Activated CD4-positive, alpha-beta T cell treated with anti-CD3 and anti-CD28 coated beads for 36 hours (primary cell): ENCODE data around the gene LRMDA. TPM values are rescaled to one million over a fixed set of nuclear protein-coding genes. Genes with fewer than 3 reads are reported as not detected.

Source experiments
- ATAC-seq: fragments of 200-7000 bp; cut with Tn5 transposase; one replicate; pipeline ENCODE4 v1.10.0; 2021; ENCODE audit warnings: mild to moderate bottlenecking, moderate library complexity
- CTCF ChIA-PET: fragments of 350-600 bp; sonication (Branson Sonifier 250); formaldehyde crosslinking; loops from one replicate; lab custom pipeline; 2021; ENCODE audit warnings: antibody characterized with exemption; lab: Charles Lee
- POLR2A ChIA-PET: fragments of 350-600 bp; sonication (Branson Sonifier 250); formaldehyde crosslinking; loops from one replicate; lab custom pipeline; 2021; ENCODE audit warnings: antibody characterized with exemption, inconsistent platforms; lab: Charles Lee
- DNase-seq: peaks from one replicate; pipeline ENCODE4 v3.0.0-alpha.2; 2020
- H3K27ac Mint-ChIP-seq: one replicate; pipeline ENCODE4 v1.8.0; 2021; ENCODE audit warnings: mixed read lengths
- H3K27me3 Mint-ChIP-seq: one replicate; pipeline ENCODE4 v1.8.0; 2021; ENCODE audit warnings: mixed read lengths
- H3K36me3 Mint-ChIP-seq: one replicate; pipeline ENCODE4 v1.8.0; 2021; ENCODE audit warnings: low read depth, mixed read lengths
- H3K4me1 Mint-ChIP-seq: one replicate; pipeline ENCODE4 v1.8.0; 2021; ENCODE audit warnings: mixed read lengths
- H3K4me3 Mint-ChIP-seq: one replicate; pipeline ENCODE4 v1.8.0; 2021; ENCODE audit warnings: mild to moderate bottlenecking, moderate library complexity, mixed read lengths
- H3K9me3 Mint-ChIP-seq: one replicate; pipeline ENCODE4 v1.8.0; 2021; ENCODE audit warnings: low read depth, mixed read lengths
- intact Hi-C, 2 experiments: fragments of 100-400 bp; cut with DNase I in 1 of 2; cut with micrococcal nuclease in 1 of 2; formaldehyde crosslinking; loops; one replicate each; pipeline versions ENCODE4 v1.14.2 to v1.15.1; 2022 to 2024; cut with DNase I, micrococcal nuclease
- total RNA-seq, 2 experiments: library from RNA; stranded (reverse); gene quantifications; one replicate each; pipeline ENCODE4 v1.2.3, GENCODE V29; 2021

Gene LRMDA
- total RNA-seq, 2 experiments from 2014 or later, result not detected

DNA sequence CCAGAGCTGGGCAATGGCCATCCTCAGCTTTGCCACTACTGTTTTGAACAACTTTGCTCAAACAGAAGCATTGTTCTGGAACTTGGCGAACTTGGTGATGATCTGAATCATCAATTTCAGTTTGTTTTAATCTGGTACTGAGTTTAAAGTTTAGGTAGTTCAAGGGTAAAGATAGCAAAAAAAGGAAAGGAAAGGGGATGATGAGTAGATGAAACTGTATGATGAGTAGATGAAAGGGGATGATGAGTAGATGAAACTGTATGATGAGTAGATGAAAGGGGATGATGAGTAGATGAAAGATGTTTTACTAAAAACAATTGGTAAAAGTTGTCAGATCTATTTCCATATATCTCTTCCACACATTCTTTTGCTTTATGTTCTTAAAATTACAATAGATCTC, 737.0 kb downstream of the LRMDA start:
- Mint-ChIP-seq H3K4me1 (peaks cover 9% of the 10 kb centered on the region), H3K9me3 (peaks cover 7% of the 10 kb centered on the region), H3K27me3 (no peaks in the 10 kb centered on the region), H3K4me3 (no peak overlapping the region), H3K36me3 (peaks cover 3% of the 10 kb centered on the region), H3K27ac (no peak overlapping the region)
- ATAC-seq (peak; percentile 80), DNase-seq (no peak)
- intact Hi-C loops, result no loop called here
- ChIA-PET POLR2A (no interaction called here), CTCF (interaction anchor here (0.7 kb wide), 1 partner anchor 11 kb away, joined by 3 read pairs; no protein-coding TSS in a partner anchor)

DNA sequence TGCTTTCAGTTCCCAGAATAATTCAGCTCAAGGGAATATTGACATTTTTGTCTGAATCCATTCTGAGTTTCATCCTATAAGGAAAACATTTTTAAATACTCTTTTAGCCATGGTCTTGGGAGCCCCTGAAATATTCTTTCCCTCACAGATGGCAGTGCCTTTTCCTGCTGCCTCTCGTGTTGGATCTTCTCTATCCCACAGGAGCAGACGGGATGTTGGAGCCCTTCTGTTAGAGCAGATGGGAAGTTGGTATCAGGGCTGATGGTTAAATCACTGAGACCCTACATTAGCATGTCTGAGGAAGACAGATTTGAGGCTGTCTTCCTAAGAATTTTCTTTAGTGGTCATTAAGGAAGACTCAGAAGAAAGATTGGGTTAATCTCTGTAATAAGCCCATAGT, 737.8 kb downstream of the LRMDA start:
- peaks cover 9% of the 10 kb centered on the region for H3K4me1 Mint-ChIP-seq
- ChIA-PET POLR2A (no interaction called here), CTCF (no interaction called here)
- H3K27ac Mint-ChIP-seq, result no peak overlapping the region
- H3K4me3 Mint-ChIP-seq, result no peak overlapping the region
- H3K27me3 Mint-ChIP-seq, result no peaks in the 10 kb centered on the region
- peaks cover 3% of the 10 kb centered on the region for H3K36me3 Mint-ChIP-seq
- intact Hi-C loops, result no loop called here
- DNase-seq, result no peak
- ATAC-seq, result no peak
- peaks cover 7% of the 10 kb centered on the region for H3K9me3 Mint-ChIP-seq

DNA sequence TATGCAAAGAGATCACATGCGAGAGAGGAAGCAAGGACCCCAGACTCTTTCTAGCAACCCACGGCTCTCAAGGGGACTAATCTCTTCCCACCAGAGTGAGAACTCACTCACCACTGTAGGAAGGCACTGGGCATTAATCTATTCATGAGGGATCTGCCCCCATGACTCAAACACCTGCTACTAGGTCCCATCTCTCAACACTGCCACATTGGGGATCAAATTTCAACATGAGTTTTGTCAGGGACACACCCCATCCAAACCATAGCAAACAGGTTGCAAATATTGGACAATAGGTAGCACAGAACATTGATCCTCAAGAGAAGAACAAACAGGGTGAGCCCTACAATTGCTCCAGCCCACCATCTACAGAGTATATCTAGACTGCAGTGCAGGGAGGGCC, 740.6 kb downstream of the LRMDA start:
- ATAC-seq (no peak), DNase-seq (no peak)
- Mint-ChIP-seq H3K27me3 (no peaks in the 10 kb centered on the region), H3K4me3 (no peak overlapping the region), H3K4me1 (peaks cover 9% of the 10 kb centered on the region), H3K27ac (no peak overlapping the region), H3K36me3 (no peaks in the 10 kb centered on the region), H3K9me3 (peaks cover 2% of the 10 kb centered on the region)
- ChIA-PET POLR2A (no interaction called here), CTCF (interaction anchor here (1.7 kb wide), 1 partner anchor 12 kb away, joined by 4 read pairs; no protein-coding TSS in a partner anchor)
- intact Hi-C loops, result no loop called here

DNA sequence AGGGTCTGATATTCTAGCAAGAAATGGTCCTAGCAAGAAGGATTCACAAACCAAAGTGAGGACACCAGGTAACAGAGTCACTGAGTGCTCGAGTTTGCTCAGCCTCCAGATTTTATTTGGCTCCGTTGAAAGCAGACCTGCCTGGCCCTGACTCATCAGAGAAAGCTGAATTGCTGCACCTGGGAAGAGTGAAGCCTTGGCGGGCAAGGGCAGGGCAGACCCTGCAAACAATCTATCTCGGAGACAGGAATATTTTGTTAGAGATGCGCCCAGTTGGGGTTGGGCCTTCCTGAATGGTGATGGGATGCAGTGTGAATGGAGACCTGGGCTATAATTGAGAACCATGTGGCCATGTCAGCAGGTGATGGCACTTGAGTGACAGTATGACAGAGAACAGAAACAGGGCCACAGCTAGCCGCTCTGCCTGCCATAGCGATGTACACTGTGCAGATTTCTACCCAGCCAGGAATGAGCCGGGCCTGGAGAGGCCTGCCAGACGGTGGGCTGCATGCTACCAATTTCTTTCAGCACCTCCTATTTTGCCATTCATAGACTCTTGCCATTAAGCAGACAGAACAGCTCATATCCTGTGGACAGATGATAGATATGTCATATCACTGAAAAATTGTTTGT, 744.2 kb downstream of the LRMDA start:
- H3K36me3 Mint-ChIP-seq, result no peaks in the 10 kb centered on the region
- ChIA-PET CTCF (no interaction called here), POLR2A (no interaction called here)
- no peak overlapping the region for H3K27ac Mint-ChIP-seq
- ATAC-seq (no peak), DNase-seq (no peak)
- peaks cover 2% of the 10 kb centered on the region for H3K9me3 Mint-ChIP-seq
- H3K4me1 Mint-ChIP-seq, result peaks cover 3% of the 10 kb centered on the region
- no peaks in the 10 kb centered on the region for H3K27me3 Mint-ChIP-seq
- H3K4me3 Mint-ChIP-seq, result no peak overlapping the region
- intact Hi-C loops, result no loop called here

DNA sequence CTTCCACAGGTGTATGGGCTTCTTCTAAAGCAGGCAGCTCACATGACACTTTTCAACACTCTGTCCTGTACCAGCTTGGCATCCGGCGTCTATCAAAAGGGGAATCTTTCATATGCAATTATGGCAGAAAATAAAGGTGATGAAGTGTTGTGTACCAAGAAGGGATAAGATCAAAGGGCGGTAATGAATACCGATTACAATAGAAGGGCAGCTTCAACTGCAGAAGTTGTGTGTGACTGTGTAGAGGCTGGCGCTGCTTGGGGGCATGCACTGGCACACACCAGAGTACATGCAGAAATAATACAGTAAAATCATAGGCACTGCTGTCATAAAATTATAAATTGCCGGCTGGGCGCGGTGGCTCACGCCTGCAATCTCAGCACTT, 744.7 kb downstream of the LRMDA start:
- peaks cover 2% of the 10 kb centered on the region for H3K9me3 Mint-ChIP-seq
- POLR2A ChIA-PET, result no interaction called here
- no peak for ATAC-seq

DNA sequence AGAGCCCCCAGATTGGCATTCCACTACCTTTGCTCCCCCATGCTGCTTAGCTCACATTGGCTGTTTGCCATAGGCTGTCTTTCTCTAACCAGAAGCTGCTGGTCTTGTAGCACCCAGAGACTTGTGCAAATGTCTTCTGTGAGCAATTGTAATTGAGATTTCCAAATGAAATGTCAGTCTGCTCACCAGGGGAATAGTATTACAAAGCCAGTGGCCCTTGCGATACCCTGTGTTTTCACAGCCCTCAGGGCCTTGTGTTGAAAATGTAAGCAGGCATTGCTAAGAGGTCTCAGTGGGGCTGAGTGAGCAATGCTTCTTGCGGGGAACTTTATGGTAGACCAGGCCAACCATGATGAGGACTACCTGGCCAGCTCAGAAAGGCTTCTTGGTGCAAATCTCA, 746.5 kb downstream of the LRMDA start:
- ATAC-seq, result no peak
- no peak overlapping the region for H3K27ac Mint-ChIP-seq
- intact Hi-C loops, result no loop called here
- peaks cover 3% of the 10 kb centered on the region for H3K4me1 Mint-ChIP-seq
- DNase-seq, result no peak
- no peak overlapping the region for H3K4me3 Mint-ChIP-seq
- ChIA-PET CTCF (no interaction called here), POLR2A (no interaction called here)
- no peaks in the 10 kb centered on the region for H3K27me3 Mint-ChIP-seq
- no peaks in the 10 kb centered on the region for H3K36me3 Mint-ChIP-seq
- H3K9me3 Mint-ChIP-seq, result peaks cover 2% of the 10 kb centered on the region

More for the DNA sequence above, 744.7 kb downstream of the LRMDA start:
- intact Hi-C loops, result no loop called here
- CTCF ChIA-PET, result no interaction called here
- Mint-ChIP-seq H3K4me3 (no peak overlapping the region), H3K27ac (no peak overlapping the region), H3K4me1 (peaks cover 3% of the 10 kb centered on the region), H3K27me3 (no peaks in the 10 kb centered on the region), H3K36me3 (no peaks in the 10 kb centered on the region)
- no peak for DNase-seq

DNA sequence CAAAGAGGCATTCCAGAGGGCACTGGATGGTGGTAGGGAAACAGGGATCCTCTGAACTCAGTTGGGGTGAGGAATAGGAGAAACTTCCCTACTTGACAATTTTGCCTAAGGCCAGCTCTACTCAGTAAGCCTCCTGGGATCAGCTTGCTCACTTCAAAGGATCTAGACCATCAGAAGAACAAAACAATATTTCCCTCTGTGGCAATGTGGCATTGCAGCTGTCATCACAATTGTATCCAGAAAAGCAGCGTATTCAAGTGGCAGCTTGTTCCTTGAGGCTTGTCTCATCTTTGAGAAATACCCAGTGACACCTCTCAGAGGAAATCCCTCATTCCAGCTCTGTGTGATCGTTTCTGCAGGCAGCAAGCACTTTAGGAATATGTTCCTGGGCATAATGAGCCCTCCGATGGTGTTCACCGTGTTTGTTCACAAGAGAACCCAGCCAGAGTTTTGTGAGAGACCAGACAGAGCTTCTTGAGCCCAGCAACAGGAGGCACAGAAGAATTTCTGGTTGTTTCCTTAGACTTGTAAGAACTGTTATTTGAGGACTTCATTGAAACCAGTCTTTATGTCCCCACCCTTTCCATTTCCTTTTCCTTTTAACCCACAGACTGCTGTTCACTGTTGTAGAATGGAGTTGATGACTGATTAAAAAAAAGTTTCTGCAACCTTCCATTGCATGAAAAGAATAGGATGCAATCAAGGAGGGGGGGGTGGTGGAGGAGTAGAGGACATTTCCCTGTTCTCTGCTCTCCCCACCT, 747.3 kb downstream of the LRMDA start:
- H3K36me3 Mint-ChIP-seq, result no peaks in the 10 kb centered on the region
- peaks cover 2% of the 10 kb centered on the region for H3K9me3 Mint-ChIP-seq
- no peak overlapping the region for H3K4me3 Mint-ChIP-seq
- no peak overlapping the region for H3K27ac Mint-ChIP-seq
- DNase-seq (no peak), ATAC-seq (no peak)
- H3K27me3 Mint-ChIP-seq, result no peaks in the 10 kb centered on the region
- peaks cover 3% of the 10 kb centered on the region for H3K4me1 Mint-ChIP-seq
- intact Hi-C loops, result no loop called here
- ChIA-PET CTCF (no interaction called here), POLR2A (no interaction called here)

DNA sequence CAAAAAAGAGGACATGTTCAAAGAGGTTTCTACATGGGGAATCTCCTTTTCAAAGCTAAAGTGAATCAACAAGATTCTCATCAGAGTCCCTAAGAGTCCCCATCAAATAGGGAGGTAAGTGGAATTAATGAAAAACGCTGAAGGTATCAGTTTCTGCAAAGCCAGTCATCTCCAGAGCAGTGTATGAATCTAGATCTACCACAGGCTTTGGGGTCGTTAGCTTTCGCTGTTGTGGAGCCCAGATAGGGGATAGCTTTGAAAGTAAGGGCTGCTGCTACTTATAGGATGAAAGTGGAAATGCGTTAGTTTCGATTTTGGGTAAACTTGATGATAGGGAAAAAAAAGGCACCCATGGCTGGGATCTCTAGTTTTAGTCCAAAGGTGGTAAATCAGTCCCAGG, 748.4 kb downstream of the LRMDA start:
- CTCF ChIA-PET, result interaction anchor here (0.6 kb wide), 2 partner anchors 12 to 490 kb away, joined by 3 read pairs; no protein-coding TSS in a partner anchor
- no peak overlapping the region for H3K4me3 Mint-ChIP-seq
- H3K27ac Mint-ChIP-seq, result no peak overlapping the region
- H3K4me1 Mint-ChIP-seq, result peaks cover 3% of the 10 kb centered on the region
- POLR2A ChIA-PET, result no interaction called here
- intact Hi-C loops, result no loop called here
- ATAC-seq, result no peak
- no peak for DNase-seq
- no peaks in the 10 kb centered on the region for H3K36me3 Mint-ChIP-seq
- no peaks in the 10 kb centered on the region for H3K27me3 Mint-ChIP-seq
- peaks cover 2% of the 10 kb centered on the region for H3K9me3 Mint-ChIP-seq

DNA sequence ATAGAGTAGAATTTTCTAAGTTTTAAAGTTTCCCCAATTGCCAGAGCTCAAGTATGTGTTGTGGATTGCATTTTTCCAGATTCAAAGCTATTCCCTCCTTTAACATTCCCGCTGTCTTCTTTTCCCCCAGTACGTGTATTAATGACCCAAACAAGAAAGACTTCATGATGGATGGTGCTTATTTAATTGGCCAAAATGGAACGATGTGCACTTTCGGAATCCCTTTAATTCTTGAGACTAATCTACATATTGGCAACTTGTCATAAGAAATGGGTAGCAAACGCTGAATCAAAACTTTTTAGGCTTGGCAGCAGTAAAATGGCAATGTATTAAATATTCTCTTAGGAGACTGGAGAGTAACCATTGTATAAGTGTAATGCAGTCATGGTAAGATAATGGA, 753.2 kb downstream of the LRMDA start:
- no peak for ATAC-seq
- ChIA-PET POLR2A (no interaction called here), CTCF (interaction anchor here (0.7 to 1.1 kb wide), 2 partner anchors 12 to 257 kb away, joined by 3 to 4 read pairs; no protein-coding TSS in a partner anchor)
- Mint-ChIP-seq H3K27ac (no peak overlapping the region), H3K4me1 (no peaks in the 10 kb centered on the region), H3K4me3 (no peak overlapping the region), H3K9me3 (no peaks in the 10 kb centered on the region), H3K36me3 (no peaks in the 10 kb centered on the region), H3K27me3 (no peaks in the 10 kb centered on the region)
- no peak for DNase-seq
- intact Hi-C loops, result no loop called here

DNA sequence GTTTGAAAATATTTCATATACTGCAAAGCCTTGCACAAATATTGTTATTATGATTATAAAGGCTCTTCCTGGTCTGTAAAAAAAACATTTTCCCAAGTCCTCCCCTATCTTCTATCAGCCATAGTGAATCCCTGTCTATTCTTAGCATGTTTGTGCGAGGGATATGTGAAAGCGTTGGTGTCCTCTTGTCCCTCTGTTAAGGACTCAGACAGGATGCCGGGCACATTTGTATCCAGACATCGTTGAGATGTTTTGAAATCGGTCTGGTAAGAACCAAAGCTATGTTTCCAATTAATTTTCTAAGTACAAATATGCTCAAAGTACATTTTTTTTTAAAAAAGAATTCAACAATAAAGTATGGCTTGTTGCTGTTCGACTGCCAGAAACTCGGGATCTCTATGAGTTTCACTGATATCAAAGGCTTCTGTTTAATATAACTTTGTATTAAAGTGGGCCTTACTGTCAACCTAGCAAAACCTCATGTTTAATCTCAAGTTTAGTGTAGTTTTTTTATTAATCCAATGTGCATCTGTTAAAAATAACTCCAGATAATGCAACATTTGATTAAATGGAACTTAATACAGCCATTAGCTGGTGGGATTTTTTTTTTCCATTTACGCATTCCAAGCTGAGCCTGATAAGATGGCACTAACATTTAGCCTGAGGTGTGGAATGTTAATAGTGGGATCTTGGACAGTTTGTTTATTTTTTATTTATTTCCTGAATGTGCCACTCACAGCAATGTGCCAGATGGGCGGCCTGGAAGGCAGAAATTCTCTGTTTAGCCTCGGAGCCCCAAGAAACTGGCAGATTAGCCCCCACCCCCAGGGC, 754.3 kb downstream of the LRMDA start:
- H3K9me3 Mint-ChIP-seq, result no peaks in the 10 kb centered on the region
- H3K27ac Mint-ChIP-seq, result no peak overlapping the region
- intact Hi-C loops, result no loop called here
- POLR2A ChIA-PET, result no interaction called here
- H3K4me3 Mint-ChIP-seq, result no peak overlapping the region
- DNase-seq, result no peak
- ATAC-seq, result no peak
- no peaks in the 10 kb centered on the region for H3K36me3 Mint-ChIP-seq
- H3K4me1 Mint-ChIP-seq, result no peaks in the 10 kb centered on the region
- H3K27me3 Mint-ChIP-seq, result no peaks in the 10 kb centered on the region
- CTCF ChIA-PET, result no interaction called here

DNA sequence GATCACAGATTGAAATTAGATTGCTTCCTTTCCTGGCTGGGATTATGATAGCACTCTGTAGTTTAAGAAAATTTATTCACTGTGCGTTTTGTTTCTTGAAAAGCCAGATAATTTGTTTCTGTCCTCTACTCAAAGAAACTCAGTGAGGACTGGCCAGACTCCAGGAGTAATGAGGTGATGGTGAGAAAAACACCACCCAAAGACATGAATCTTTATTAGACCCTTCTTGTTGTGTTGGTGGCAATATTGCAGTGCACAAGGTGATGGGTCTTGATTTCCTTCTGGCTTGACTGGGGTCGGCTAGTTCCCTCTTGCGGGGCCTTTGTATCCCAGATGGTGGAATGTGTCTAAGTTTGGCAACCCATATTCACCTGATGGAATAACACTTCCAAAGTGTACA, 756.8 kb downstream of the LRMDA start:
- H3K9me3 Mint-ChIP-seq, result no peaks in the 10 kb centered on the region
- POLR2A ChIA-PET, result no interaction called here
- no peaks in the 10 kb centered on the region for H3K36me3 Mint-ChIP-seq
- CTCF ChIA-PET, result no interaction called here
- no peak for ATAC-seq
- no peak overlapping the region for H3K4me3 Mint-ChIP-seq
- H3K27me3 Mint-ChIP-seq, result no peaks in the 10 kb centered on the region
- H3K27ac Mint-ChIP-seq, result no peak overlapping the region
- DNase-seq, result no peak
- intact Hi-C loops, result no loop called here
- H3K4me1 Mint-ChIP-seq, result no peaks in the 10 kb centered on the region
